NCI-H2107 treated with DMSO at 0.1 percent for 48 hours (cell line): ENCODE data around the gene MBOAT2.
"Not testable (repeated sequence)": the region's sequence is repeated elsewhere in the genome, so short reads cannot be mapped to it uniquely, and the experiment has no call there.

Experiments
- DNase-seq: peaks from one replicate; lab custom pipeline; 2025; ENCODE audit not compliant: unreplicated experiment; lab: John Stamatoyannopoulos, UW

Gene MBOAT2

GRCh38 chr2:8897206-8897605, 106.3 kb downstream of the MBOAT2 start:
- DNase-seq, result not testable (repeated sequence)

- not testable (repeated sequence) for DNase-seq
Measured at GRCh38 chr2:8896671-8897070, 106.8 kb downstream of the MBOAT2 start.

GRCh38 chr2:8895087-8895912, 108.2 kb downstream of the MBOAT2 start:
- not testable (repeated sequence) for DNase-seq

- DNase-seq, result no peak
Measured at GRCh38 chr2:8893978-8894820, 109.3 kb downstream of the MBOAT2 start.

- DNase-seq, result no peak
Measured at GRCh38 chr2:8893474-8893873, 110.0 kb downstream of the MBOAT2 start.

- DNase-seq, result no peak
Measured at GRCh38 chr2:8892111-8892510, 111.4 kb downstream of the MBOAT2 start.

GRCh38 chr2:8889978-8890377, 113.5 kb downstream of the MBOAT2 start:
- no peak for DNase-seq

- no peak for DNase-seq
Measured at GRCh38 chr2:8888963-8889362, 114.5 kb downstream of the MBOAT2 start.

- no peak for DNase-seq
Measured at GRCh38 chr2:8886876-8887275, 116.6 kb downstream of the MBOAT2 start.

- no peak for DNase-seq
Measured at GRCh38 chr2:8886202-8886518, 117.3 kb downstream of the MBOAT2 start.

GRCh38 chr2:8885449-8886201, 117.9 kb downstream of the MBOAT2 start:
- DNase-seq, result no peak

GRCh38 chr2:8884812-8885211, 118.7 kb downstream of the MBOAT2 start:
- DNase-seq, result no peak

- no peak for DNase-seq
Measured at GRCh38 chr2:8882094-8882493, 121.4 kb downstream of the MBOAT2 start.

GRCh38 chr2:8877894-8878293, 125.6 kb downstream of the MBOAT2 start:
- no peak for DNase-seq

- DNase-seq, result no peak
Measured at GRCh38 chr2:8877332-8877731, 126.2 kb downstream of the MBOAT2 start.

- no peak for DNase-seq
Measured at GRCh38 chr2:8876628-8877027, 126.9 kb downstream of the MBOAT2 start.

GRCh38 chr2:8872821-8873432, 130.6 kb downstream of the MBOAT2 start:
- peak; percentile 62 for DNase-seq

GRCh38 chr2:8870441-8870840, 133.0 kb downstream of the MBOAT2 start:
- peak; percentile 35 for DNase-seq

- no peak for DNase-seq
Measured at GRCh38 chr2:8867363-8867762, 136.1 kb downstream of the MBOAT2 start.

GRCh38 chr2:8863331-8863953, 140.0 kb downstream of the MBOAT2 start:
- no peak for DNase-seq

GRCh38 chr2:8862230-8862629, 141.3 kb downstream of the MBOAT2 start:
- DNase-seq, result no peak
